Measurements from ENCODE around the gene CALCR.

CALCR gene

GRCh38 chr7:93559639-93560491 lies 14.7 kb downstream of the CALCR start:
- no peak overlapping the region for H3K9ac ChIP-seq (ENCODE audit: low read length)
- H3K27ac ChIP-seq (ENCODE audit: low read depth, low read length, poor library complexity, severe bottlenecking) = no peak overlapping the region
- no peaks in the 10 kb centered on the region for H4K20me1 ChIP-seq (ENCODE audit: insufficient read depth, low read length)
- H3K4me1 ChIP-seq (ENCODE audit: insufficient read depth, low read length, severe bottlenecking) = peaks cover 9% of the 10 kb centered on the region
- no peaks in the 10 kb centered on the region for H3K27me3 ChIP-seq (ENCODE audit: insufficient read depth, low read length)
- H3K36me3 ChIP-seq (ENCODE audit: insufficient read depth, low read length) = no peaks in the 10 kb centered on the region
- no peak for TF ChIP-seq EZH2 (IDR thresholded peaks at IDR 0.05; ENCODE audit: borderline replicate concordance, low read length)
- TF ChIP-seq CTCF (IDR thresholded peaks at IDR 0.05; ENCODE audit: low read length) = no peak
- no peak overlapping the region for H3K4me3 ChIP-seq (ENCODE audit: low read depth, low read length, poor library complexity, severe bottlenecking)
- H2AFZ ChIP-seq (ENCODE audit: low read length) = no peak overlapping the region
- H3K9me3 ChIP-seq (ENCODE audit: low read length) = no peaks in the 10 kb centered on the region
- no peaks in the 10 kb centered on the region for H3K9me2 ChIP-seq (ENCODE audit: low read depth, low read length)
- no peaks in the 10 kb centered on the region for H3F3A ChIP-seq (ENCODE audit: insufficient read depth, low read length)
- H3K4me2 ChIP-seq (ENCODE audit: low read length) = no peak overlapping the region
- no peaks in the 10 kb centered on the region for H3K79me2 ChIP-seq (ENCODE audit: insufficient read depth, low read length)

GRCh38 chr7:93558705-93559614 lies 15.6 kb downstream of the CALCR start:
- no peak overlapping the region for H2AFZ ChIP-seq (ENCODE audit: low read length)

GRCh38 chr7:93551931-93552330 lies 22.6 kb downstream of the CALCR start:
- no peaks in the 10 kb centered on the region for H3K4me1 ChIP-seq (ENCODE audit: insufficient read depth, low read length, severe bottlenecking)
- H2AFZ ChIP-seq (ENCODE audit: low read length) = no peak overlapping the region
- H3F3A ChIP-seq (ENCODE audit: insufficient read depth, low read length) = no peaks in the 10 kb centered on the region
- H3K27ac ChIP-seq (ENCODE audit: low read depth, low read length, poor library complexity, severe bottlenecking) = no peak overlapping the region
- no peak for TF ChIP-seq CTCF (IDR thresholded peaks at IDR 0.05; ENCODE audit: low read length)
- no peak for TF ChIP-seq EZH2 (IDR thresholded peaks at IDR 0.05; ENCODE audit: borderline replicate concordance, low read length)
- no peak overlapping the region for H3K9ac ChIP-seq (ENCODE audit: low read length)
- no peak overlapping the region for H3K4me2 ChIP-seq (ENCODE audit: low read length)
- no peaks in the 10 kb centered on the region for H3K27me3 ChIP-seq (ENCODE audit: insufficient read depth, low read length)
- H3K36me3 ChIP-seq (ENCODE audit: insufficient read depth, low read length) = no peaks in the 10 kb centered on the region
- no peaks in the 10 kb centered on the region for H3K9me2 ChIP-seq (ENCODE audit: low read depth, low read length)
- H4K20me1 ChIP-seq (ENCODE audit: insufficient read depth, low read length) = no peaks in the 10 kb centered on the region
- H3K9me3 ChIP-seq (ENCODE audit: low read length) = no peaks in the 10 kb centered on the region
- H3K79me2 ChIP-seq (ENCODE audit: insufficient read depth, low read length) = no peaks in the 10 kb centered on the region
- no peak overlapping the region for H3K4me3 ChIP-seq (ENCODE audit: low read depth, low read length, poor library complexity, severe bottlenecking)

More at GRCh38 chr7:93558705-93559614, 15.6 kb downstream of the CALCR start:
- Histone ChIP-seq H3K9ac (ENCODE audit: low read length) (no peak overlapping the region), H3K4me3 (ENCODE audit: low read depth, low read length, poor library complexity, severe bottlenecking) (no peak overlapping the region), H3K4me2 (ENCODE audit: low read length) (no peak overlapping the region), H3K27ac (ENCODE audit: low read depth, low read length, poor library complexity, severe bottlenecking) (no peak overlapping the region), H3K9me3 (ENCODE audit: low read length) (no peaks in the 10 kb centered on the region), H3K79me2 (ENCODE audit: insufficient read depth, low read length) (no peaks in the 10 kb centered on the region), H3K27me3 (ENCODE audit: insufficient read depth, low read length) (no peaks in the 10 kb centered on the region), H3K9me2 (ENCODE audit: low read depth, low read length) (no peaks in the 10 kb centered on the region), H3F3A (ENCODE audit: insufficient read depth, low read length) (no peaks in the 10 kb centered on the region), H3K4me1 (ENCODE audit: insufficient read depth, low read length, severe bottlenecking) (peaks cover 9% of the 10 kb centered on the region), H4K20me1 (ENCODE audit: insufficient read depth, low read length) (no peaks in the 10 kb centered on the region), H3K36me3 (ENCODE audit: insufficient read depth, low read length) (no peaks in the 10 kb centered on the region)
- TF ChIP-seq CTCF (IDR thresholded peaks at IDR 0.05; ENCODE audit: low read length) (no peak), EZH2 (IDR thresholded peaks at IDR 0.05; ENCODE audit: borderline replicate concordance, low read length) (no peak)

All from OCI-LY1 (cell line).